A673 (cell line): Measurements from ENCODE around the gene NUDT16.

Experiments used
- EZH2 ChIP-seq: fragments of 200-600 bp; sonication (generic); IDR thresholded peaks from 2 replicates; pipeline ENCODE4 v1.6.1; 2017; ENCODE audit warnings: borderline replicate concordance, low read depth, mild to moderate bottlenecking, mixed read lengths, antibody characterized with exemption, low read length; ENCODE audit not compliant: poor library complexity, severe bottlenecking
- TF ChIP-seq, protein P1 (sequence below): fragments of 300-800, 200-600 bp; sonication (generic); conservative IDR thresholded peaks from 2 replicates; pipeline ENCODE4 v1.5.1; 2017; ENCODE audit warnings: low read depth, mild to moderate bottlenecking, antibody characterized with exemption, low read length, moderate library complexity, mixed read lengths

- TF ChIP-seq, protein P1, sequence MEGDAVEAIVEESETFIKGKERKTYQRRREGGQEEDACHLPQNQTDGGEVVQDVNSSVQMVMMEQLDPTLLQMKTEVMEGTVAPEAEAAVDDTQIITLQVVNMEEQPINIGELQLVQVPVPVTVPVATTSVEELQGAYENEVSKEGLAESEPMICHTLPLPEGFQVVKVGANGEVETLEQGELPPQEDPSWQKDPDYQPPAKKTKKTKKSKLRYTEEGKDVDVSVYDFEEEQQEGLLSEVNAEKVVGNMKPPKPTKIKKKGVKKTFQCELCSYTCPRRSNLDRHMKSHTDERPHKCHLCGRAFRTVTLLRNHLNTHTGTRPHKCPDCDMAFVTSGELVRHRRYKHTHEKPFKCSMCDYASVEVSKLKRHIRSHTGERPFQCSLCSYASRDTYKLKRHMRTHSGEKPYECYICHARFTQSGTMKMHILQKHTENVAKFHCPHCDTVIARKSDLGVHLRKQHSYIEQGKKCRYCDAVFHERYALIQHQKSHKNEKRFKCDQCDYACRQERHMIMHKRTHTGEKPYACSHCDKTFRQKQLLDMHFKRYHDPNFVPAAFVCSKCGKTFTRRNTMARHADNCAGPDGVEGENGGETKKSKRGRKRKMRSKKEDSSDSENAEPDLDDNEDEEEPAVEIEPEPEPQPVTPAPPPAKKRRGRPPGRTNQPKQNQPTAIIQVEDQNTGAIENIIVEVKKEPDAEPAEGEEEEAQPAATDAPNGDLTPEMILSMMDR = no peak
- no peak for TF ChIP-seq EZH2
Observed at GRCh38 chr3:131435000-131435399, 53.4 kb downstream of the NUDT16 start.
